Ammon's horn (tissue), 1 donor: ENCODE results near the gene KLK12.

Source experiments
- DNase-seq: peaks from one replicate; pipeline ENCODE4 v3.0.0-alpha.2; 2016; ENCODE audit warnings: low spot score

The KLK12 gene

GRCh38 chr19:51047031-51047335, 12.2 kb upstream of the KLK12 start:
- no peak for DNase-seq

- DNase-seq, result no peak
Measured at GRCh38 chr19:51044327-51044726, 9.5 kb upstream of the KLK12 start.

- DNase-seq, result no peak
Measured at GRCh38 chr19:51043497-51043896, 8.7 kb upstream of the KLK12 start.

GRCh38 chr19:51040151-51040550, 5.3 kb upstream of the KLK12 start:
- no peak for DNase-seq

GRCh38 chr19:51036519-51036918, 1.7 kb upstream of the KLK12 start:
- no peak for DNase-seq

- no peak for DNase-seq
Measured at GRCh38 chr19:51031880-51032225, 2.9 kb downstream of the KLK12 start.

GRCh38 chr19:51031220-51031879, 3.5 kb downstream of the KLK12 start:
- no peak for DNase-seq

GRCh38 chr19:51030631-51031030, 4.2 kb downstream of the KLK12 start:
- no peak for DNase-seq

- no peak for DNase-seq
Measured at GRCh38 chr19:51029718-51030117, 5.1 kb downstream of the KLK12 start.

GRCh38 chr19:51027873-51028272, 6.9 kb downstream of the KLK12 start:
- no peak for DNase-seq

GRCh38 chr19:51027126-51027806, 7.5 kb downstream of the KLK12 start:
- no peak for DNase-seq

- no peak for DNase-seq
Measured at GRCh38 chr19:51026554-51026831, 8.3 kb downstream of the KLK12 start, which contains the start of gene KLK11. TSS of gene KLK11 (minus strand) at chr19:51026616. CDS start at chr19:51025631, 985 bp downstream.

GRCh38 chr19:51025809-51026553, 8.8 kb downstream of the KLK12 start:
- no peak for DNase-seq

- no peak for DNase-seq
Measured at GRCh38 chr19:51025401-51025800, 9.4 kb downstream of the KLK12 start.

GRCh38 chr19:51024924-51025323, 9.9 kb downstream of the KLK12 start:
- no peak for DNase-seq

- no peak for DNase-seq
Measured at GRCh38 chr19:51023946-51024345, 10.9 kb downstream of the KLK12 start.

GRCh38 chr19:51022526-51022925, 12.3 kb downstream of the KLK12 start:
- no peak for DNase-seq

- peak; percentile 52 for DNase-seq
Measured at GRCh38 chr19:51020988-51021651, 13.7 kb downstream of the KLK12 start.

- no peak for DNase-seq
Measured at GRCh38 chr19:51019544-51019925, 15.3 kb downstream of the KLK12 start, which contains the start of gene KLK10. TSS of gene KLK10 (minus strand) at chr19:51019709. CDS start at chr19:51019130, 579 bp downstream.

- DNase-seq, result no peak
Measured at GRCh38 chr19:51018745-51019543, 15.9 kb downstream of the KLK12 start.

- peak; percentile 76 for DNase-seq
Measured at GRCh38 chr19:51016798-51017683, 17.8 kb downstream of the KLK12 start.
